Measurements from ENCODE around the gene AWAT2.

DNA sequence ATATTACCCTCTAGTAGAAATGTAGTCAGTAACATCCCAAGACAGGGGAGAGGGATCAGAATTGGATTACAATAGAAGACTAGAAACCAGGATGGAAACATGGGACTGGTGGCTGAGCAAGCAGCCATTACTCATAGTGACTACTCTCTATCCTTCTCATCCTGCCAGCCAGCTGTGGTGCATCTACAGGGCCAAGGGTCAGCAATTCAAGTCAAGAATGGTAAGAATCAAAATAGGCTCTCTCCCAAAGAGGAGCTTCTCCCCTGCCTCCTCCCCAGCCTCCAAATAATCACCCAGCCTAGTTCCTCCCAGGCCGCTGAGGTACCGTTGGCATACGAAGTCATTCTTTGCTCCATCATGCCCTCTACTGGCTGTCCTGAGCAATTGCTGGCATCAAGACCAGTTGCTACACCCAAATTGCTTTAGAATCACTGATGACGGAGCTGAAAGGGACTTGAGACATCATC lies 19.4 kb downstream of the AWAT2 start:
- no peak for TF ChIP-seq ZNF121 (tag by site-specific recombination; IDR thresholded peaks at IDR 0.05)
- TF ChIP-seq, protein P1, sequence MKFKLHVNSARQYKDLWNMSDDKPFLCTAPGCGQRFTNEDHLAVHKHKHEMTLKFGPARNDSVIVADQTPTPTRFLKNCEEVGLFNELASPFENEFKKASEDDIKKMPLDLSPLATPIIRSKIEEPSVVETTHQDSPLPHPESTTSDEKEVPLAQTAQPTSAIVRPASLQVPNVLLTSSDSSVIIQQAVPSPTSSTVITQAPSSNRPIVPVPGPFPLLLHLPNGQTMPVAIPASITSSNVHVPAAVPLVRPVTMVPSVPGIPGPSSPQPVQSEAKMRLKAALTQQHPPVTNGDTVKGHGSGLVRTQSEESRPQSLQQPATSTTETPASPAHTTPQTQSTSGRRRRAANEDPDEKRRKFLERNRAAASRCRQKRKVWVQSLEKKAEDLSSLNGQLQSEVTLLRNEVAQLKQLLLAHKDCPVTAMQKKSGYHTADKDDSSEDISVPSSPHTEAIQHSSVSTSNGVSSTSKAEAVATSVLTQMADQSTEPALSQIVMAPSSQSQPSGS (tag by site-specific recombination; IDR thresholded peaks at IDR 0.05; ENCODE audit: low read depth) = no peak
- TF ChIP-seq, protein P2, sequence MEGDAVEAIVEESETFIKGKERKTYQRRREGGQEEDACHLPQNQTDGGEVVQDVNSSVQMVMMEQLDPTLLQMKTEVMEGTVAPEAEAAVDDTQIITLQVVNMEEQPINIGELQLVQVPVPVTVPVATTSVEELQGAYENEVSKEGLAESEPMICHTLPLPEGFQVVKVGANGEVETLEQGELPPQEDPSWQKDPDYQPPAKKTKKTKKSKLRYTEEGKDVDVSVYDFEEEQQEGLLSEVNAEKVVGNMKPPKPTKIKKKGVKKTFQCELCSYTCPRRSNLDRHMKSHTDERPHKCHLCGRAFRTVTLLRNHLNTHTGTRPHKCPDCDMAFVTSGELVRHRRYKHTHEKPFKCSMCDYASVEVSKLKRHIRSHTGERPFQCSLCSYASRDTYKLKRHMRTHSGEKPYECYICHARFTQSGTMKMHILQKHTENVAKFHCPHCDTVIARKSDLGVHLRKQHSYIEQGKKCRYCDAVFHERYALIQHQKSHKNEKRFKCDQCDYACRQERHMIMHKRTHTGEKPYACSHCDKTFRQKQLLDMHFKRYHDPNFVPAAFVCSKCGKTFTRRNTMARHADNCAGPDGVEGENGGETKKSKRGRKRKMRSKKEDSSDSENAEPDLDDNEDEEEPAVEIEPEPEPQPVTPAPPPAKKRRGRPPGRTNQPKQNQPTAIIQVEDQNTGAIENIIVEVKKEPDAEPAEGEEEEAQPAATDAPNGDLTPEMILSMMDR (tag by site-specific recombination; IDR thresholded peaks at IDR 0.05) = peak; percentile 76; the same call in 1 of the 2 replicates
- TF ChIP-seq ZNF274 (IDR thresholded peaks at IDR 0.05; ENCODE audit: low read length) = no peak
- TF ChIP-seq ZNF274 (tag by site-specific recombination; IDR thresholded peaks at IDR 0.05; ENCODE audit: borderline replicate concordance) = no peak
- TF ChIP-seq ZNF138 (tag by site-specific recombination; IDR thresholded peaks at IDR 0.05; ENCODE audit: borderline replicate concordance) = no peak
- no peak for TF ChIP-seq ZNF324 (tag by site-specific recombination; IDR thresholded peaks at IDR 0.05)
- TF ChIP-seq GLI4 (tag by site-specific recombination; IDR thresholded peaks at IDR 0.05) = no peak
- TF ChIP-seq ZNF747 (tag by site-specific recombination; IDR thresholded peaks at IDR 0.05) = no peak
- no peak for TF ChIP-seq MYNN (tag by site-specific recombination; IDR thresholded peaks at IDR 0.05; ENCODE audit: borderline replicate concordance)
- TF ChIP-seq, protein P3, sequence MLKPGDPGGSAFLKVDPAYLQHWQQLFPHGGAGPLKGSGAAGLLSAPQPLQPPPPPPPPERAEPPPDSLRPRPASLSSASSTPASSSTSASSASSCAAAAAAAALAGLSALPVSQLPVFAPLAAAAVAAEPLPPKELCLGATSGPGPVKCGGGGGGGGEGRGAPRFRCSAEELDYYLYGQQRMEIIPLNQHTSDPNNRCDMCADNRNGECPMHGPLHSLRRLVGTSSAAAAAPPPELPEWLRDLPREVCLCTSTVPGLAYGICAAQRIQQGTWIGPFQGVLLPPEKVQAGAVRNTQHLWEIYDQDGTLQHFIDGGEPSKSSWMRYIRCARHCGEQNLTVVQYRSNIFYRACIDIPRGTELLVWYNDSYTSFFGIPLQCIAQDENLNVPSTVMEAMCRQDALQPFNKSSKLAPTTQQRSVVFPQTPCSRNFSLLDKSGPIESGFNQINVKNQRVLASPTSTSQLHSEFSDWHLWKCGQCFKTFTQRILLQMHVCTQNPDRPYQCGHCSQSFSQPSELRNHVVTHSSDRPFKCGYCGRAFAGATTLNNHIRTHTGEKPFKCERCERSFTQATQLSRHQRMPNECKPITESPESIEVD (tag by site-specific recombination; IDR thresholded peaks at IDR 0.05) = no peak
- no peak for TF ChIP-seq ZNF707 (tag by site-specific recombination; IDR thresholded peaks at IDR 0.05)
- TF ChIP-seq ZNF302 (tag by site-specific recombination; IDR thresholded peaks at IDR 0.05; ENCODE audit: low read depth) = no peak
- no peak for TF ChIP-seq ZNF768 (tag by site-specific recombination; IDR thresholded peaks at IDR 0.05)
- no peak for TF ChIP-seq ZNF776 (tag by site-specific recombination; IDR thresholded peaks at IDR 0.05; ENCODE audit: borderline replicate concordance)

All from HEK293 (cell line).